Brain pericyte (primary cell): Measurements from ENCODE around the gene EEPD1.
"Not testable (repeated sequence)": the region's sequence is repeated elsewhere in the genome, so short reads cannot be mapped to it uniquely, and the experiment has no call there.

Experiments used
- DNase-seq: peaks from one replicate; pipeline ENCODE4 v3.0.0-alpha.2; 2012; ENCODE audit warnings: low read depth, low spot score

EEPD1 gene

DNA sequence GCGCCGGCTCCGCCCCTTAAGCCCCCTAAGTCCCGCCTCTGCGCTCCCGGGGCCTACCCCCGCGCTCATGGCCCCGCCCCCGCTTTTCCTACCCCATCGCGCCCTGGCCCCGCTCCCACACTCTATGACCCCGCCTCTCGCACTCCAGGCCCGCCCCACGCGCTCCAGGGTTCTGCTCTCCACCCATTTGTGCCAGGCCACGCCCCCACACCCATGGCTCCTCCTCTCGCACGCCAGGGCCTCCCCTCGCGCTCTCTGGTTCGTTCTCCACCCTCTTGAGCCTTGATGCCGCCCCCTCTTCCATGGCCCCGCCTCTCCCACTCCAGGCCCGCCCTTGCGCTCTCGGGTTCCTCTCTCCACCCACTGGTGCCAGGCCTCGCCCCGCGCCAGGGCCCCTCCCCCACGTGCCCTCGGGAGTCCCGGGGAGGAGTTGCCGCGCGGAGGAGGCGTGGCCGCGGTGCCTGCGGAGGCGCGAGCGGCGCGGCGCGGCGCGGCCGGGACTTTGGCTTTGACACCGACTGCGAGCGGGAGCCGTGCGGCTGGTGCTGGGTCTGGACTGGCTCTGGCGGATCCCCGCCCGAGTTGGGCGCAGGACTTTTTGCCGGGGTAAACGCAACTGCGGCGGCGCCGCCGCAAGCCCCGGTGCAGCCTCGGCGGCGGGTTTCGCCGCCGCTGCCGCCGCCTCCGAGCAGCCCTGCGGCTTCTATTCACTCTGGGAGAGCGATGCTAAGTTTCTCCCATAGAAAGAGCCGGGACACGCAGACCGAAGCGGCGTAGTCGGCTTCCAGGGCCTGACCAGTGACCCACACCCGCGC, at the start of gene EEPD1:
EEPD1 (plus strand) TSS at position 499 of the 815 bp plus-strand sequence. CDS start 1,071 bp downstream, outside the sequence.
- peak; percentile 97 for DNase-seq

- DNase-seq, result no peak
These were observed 49.1 kb upstream of the EEPD1 start for GRCh38 chr7:36103837-36104561.

GRCh38 chr7:36106972-36107908, 45.8 kb upstream of the EEPD1 start:
- DNase-seq, result not testable (repeated sequence)

DNA sequence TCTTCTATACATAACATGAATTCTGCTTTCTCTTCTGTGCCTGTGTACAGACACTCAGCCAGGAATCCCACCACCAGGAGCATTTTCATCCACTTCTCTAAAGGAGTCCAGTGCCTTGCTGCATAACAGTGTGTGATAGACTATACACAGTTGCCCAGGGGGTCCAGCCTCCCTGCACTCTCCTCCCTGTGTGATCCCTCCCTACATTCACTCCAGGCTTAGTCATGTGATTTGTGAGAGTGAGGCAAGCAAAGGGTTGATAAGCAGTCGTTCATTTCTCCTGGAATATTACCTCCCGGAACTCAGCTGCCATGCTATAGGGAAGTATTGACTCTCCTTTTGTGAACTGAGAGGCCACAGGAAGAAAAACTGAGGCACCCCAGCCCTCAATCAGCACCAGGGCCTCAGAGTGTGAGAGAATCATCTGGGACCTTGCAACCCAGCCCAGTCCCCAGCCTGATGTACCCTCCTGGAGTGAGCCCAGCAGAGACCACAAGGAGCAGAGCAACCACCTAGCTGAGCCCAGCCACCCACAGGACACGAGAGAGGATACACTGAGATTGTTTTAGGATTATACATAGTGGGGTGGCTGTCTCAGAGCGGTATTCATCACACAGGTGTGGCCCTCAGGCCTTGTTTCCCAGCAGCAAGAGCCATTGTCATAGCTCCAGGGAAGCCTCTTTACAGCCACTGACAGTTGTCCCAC, 45.0 kb upstream of the EEPD1 start:
- DNase-seq, result no peak

DNA sequence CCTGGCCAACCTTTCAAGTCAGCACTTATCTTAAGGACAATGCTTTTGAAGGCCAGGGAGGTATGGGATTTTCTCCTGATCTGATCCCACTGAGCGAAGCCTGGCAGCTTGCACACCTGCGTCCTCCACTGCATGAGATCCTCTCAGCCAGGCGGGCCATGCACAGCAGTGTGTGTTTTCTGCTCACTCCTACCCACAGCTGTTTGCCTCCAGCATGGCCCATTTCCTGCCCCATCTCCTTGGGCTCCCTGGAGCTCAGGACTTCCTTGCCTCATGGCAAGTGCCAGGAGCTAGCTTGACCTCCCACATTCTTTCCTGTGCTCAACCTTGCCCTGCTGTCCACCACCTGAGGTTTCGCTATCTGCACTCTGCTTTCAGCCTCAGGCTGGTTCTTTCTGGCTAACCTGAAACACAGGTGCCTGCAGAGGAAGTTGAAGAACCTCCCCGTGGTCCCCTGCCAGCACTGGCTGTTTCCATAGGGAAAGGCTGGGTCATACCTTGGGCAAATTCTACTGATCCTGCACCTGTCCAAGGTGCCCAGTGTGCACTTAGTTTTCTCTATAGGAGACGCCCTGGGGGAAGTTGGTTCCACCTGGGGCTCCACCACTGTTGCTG, 43.9 kb upstream of the EEPD1 start:
- DNase-seq, result no peak

DNA sequence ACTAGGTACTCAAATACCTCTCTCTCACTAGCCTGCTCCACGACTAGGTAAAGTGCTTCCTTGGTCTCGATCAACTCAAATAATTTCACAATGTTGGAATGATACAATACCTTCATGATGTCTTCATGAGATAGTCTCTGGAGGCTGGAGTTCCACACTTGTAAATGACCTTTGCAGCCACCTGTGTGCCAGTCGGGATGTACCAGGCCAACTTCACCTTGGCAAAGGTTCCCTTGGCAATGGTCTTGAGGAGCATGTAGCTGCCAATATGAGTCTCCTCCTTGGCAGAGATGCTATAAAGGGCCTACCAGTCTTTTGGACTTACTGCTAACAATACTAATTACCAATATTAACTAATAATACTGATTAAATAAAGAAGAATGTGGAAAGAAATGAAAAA, 42.5 kb upstream of the EEPD1 start:
- DNase-seq, result no peak

DNA sequence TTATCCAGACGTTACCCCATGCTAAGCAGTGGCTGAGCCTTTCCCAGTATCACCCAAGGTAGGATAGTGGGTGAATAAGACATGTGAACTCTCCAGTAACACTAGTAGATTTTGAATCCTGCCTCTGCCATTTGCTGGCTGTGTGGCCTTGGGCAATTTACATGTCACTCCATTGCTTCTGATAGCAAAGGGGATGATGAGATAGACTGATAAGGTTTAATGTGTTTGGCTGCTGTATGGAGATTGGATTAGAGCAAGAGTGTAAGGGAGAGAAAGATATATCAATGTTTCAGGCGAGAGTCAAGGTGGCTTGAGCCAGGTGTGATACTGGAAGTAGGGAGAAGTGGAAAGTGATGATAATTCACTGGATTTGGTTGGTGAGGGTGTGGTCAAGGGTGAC, 40.1 kb upstream of the EEPD1 start:
- DNase-seq, result no peak

DNA sequence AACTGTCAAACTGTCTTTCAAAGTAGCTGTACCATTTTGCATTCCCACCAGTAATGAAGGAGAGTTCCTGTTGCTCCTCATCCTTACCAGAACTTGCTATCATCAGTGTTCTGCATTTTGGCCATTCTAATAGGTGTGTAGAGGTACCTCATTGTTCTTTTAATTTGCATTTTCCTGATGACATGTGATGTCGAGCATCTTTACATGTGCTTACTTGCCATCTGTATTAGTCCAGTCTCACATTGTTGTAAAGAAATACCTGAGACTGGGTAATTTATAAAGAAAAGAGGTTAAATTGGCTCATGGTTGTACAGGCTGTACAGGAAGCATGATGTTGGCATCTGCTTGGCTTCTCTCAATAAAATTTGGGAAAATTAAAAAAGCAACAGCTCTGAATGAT, 38.7 kb upstream of the EEPD1 start:
- DNase-seq, result no peak

DNA sequence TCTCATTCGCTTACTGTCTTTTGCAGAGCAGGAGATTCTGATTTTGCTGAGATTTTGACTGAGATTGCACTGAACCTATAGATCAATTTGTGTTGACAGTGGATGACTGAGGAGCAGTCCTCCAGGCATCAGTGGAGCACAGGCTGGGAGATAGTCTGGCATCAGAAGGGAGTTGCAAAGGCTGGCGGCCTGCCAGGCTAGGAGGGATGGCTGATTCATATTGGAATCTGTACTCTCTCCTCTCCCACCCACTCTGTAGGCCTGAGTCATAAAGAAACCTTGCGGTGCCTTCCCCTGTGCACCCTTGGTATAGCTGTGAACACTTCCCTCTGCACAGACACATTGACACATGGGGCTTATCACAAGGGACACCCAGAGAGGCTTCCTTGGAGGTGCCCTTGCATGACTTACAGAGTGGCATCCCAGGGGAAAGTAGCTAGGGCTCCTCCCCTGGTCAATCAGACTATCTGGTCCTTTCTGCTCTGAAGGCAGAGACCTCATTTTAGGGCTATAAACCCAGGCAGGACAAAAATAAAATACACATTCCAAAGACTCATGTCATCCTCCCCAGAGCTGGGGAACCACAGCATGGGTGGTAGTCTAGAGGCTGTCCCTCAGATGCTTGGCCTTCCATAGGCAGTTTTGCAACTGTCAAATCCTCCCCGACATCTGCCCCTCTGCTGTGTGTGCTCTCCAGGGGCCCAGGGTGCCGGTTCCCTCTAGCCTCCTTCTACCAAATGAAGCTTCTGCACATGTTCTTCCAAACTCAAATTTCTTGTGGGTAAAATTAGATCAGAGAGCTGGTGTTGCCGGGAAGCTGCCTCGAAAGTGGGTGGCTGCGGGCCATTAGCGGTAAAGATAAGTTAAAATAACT, 37.4 kb upstream of the EEPD1 start:
- peak; percentile 71 for DNase-seq

DNA sequence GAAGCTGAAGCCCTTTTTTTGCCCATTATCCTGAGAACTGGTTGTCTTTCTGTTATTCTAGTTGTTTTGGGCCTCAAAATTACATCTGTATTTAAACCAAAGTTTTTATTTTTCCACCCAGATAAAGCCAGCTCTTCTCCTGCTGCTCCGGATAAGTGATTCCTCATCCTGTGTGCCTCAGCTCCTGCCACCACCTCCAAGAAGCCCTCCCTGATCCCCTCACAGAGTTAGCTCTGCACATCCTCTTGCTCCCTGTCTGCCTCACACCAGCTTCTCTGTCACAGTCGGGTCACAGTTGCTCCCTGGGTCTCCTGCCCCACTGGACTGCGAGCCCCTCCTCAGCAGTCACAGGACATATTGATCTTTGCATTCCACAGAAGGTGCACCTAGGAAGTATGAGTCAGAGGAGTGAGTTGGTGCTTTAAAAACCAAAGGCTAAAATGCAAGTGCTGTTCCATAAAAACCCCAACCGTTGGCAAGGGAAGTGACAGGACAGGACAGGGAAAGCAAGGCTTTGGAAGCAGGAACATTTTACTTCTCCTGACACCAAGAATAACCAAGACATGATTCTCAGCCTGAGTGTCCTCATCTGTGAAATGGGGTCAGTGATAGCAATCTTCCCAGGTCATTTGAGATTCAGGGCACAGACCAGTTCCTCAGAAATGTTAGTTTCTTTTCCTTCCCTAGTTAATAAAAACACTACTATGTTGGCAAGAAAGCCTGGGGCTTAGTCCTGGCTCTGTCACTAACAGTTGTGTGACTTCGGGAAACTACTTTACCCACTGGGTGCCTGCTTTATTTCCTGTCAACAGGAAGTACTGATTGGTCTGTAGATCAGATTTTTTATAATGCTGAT, 36.5 kb upstream of the EEPD1 start:
- no peak for DNase-seq

DNA sequence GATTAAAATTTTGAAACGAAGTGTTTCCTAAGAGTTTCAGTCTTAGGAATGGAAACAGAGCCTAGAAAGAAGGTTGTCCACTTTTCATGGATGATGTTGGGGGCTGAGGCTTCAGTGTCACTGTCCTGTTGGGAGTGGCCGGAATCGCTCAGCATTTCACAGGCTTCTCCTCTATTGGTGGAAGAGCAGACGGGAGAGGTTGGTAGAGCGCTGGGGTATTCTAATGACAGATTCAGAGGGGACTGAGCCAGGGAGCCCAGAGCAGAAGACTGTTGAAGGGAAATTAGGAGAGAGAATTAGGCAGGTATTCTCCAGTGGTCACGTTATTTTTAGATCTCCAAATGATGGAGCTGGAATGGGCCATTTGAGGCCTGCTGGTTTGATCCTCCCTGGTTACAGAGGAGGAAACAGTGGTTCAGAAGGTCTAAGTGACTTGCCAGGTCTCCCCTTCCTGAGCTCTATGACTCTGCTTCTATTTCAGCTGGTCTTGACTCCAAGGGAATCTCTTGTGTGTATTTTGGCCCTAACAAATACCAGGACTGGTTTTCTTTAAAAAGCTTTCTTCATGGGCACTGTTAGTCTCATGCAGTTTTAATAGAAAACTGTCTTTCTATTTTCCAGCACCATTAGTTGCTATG, 35.7 kb upstream of the EEPD1 start:
- DNase-seq, result no peak

DNA sequence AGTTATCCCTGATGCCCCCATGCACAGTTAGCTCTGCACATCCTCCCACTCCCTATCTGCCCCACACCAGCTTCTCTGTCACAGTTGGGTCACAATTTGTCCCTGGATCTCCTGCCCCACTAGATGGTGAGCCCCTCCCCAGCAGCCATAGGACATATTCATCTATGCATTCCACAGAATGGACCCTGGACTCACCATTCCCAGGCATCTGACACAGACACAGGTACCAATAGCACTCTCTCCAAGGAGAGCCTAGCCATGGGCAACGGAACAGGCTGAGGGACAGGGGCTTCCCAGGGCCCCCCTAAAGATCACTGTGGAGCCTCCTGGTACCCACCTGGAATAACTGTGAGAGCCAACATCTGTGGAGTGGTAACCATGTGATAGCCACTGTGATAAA, 34.7 kb upstream of the EEPD1 start:
- no peak for DNase-seq

GRCh38 chr7:36119005-36119706, 33.9 kb upstream of the EEPD1 start:
- DNase-seq, result peak; percentile 83

- DNase-seq, result not testable (repeated sequence)
These were observed 32.9 kb upstream of the EEPD1 start for GRCh38 chr7:36119983-36120646.

DNA sequence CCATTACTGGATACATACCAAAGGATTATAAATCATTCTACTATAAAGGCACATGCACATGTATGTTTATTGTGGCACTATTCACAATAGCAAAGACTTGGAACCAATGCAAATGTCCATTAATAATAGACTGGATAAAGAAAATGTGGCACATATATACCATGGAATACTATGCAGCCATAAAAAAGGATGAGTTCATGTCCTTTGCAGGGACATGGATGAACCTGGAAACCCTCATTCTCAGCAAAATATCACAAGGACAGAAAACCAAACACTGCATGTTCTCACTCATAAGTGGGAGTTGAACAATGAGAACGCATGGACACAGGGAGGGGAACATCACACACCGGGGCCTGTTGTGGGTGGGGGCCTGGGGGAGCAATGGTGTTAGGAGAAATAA, 27.4 kb upstream of the EEPD1 start:
- DNase-seq, result not testable (repeated sequence)

- DNase-seq, result no peak
These were observed 25.8 kb upstream of the EEPD1 start for GRCh38 chr7:36127075-36127740.
